ENCODE measurements around the gene CA11. TPM values are rescaled to one million over a fixed set of nuclear protein-coding genes. Genes with fewer than 3 reads are reported as not detected.

Gene CA11
- total and polyA plus RNA-seq, 2 of the 8 experiments (the other 6 are each of a cell fraction or from before 2014, with no cell fraction given): 51.7 to 71.4 TPM

DNA sequence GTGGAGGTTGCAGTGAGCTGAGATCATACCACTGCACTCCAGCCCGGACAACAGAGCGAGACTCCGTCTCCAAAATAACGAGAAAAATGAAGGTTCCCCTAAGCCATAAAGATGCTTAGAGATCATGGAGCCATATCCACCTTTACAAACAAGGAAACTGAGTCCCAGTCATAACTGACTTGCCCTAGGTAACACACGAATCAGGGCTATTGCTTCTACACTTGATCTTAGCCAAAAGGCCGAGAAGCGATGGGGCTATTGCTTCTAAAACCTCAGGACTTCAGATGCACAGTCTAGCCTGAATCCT, 12.0 kb downstream of the CA11 start (continued):
- TF ChIP-seq, protein P1, sequence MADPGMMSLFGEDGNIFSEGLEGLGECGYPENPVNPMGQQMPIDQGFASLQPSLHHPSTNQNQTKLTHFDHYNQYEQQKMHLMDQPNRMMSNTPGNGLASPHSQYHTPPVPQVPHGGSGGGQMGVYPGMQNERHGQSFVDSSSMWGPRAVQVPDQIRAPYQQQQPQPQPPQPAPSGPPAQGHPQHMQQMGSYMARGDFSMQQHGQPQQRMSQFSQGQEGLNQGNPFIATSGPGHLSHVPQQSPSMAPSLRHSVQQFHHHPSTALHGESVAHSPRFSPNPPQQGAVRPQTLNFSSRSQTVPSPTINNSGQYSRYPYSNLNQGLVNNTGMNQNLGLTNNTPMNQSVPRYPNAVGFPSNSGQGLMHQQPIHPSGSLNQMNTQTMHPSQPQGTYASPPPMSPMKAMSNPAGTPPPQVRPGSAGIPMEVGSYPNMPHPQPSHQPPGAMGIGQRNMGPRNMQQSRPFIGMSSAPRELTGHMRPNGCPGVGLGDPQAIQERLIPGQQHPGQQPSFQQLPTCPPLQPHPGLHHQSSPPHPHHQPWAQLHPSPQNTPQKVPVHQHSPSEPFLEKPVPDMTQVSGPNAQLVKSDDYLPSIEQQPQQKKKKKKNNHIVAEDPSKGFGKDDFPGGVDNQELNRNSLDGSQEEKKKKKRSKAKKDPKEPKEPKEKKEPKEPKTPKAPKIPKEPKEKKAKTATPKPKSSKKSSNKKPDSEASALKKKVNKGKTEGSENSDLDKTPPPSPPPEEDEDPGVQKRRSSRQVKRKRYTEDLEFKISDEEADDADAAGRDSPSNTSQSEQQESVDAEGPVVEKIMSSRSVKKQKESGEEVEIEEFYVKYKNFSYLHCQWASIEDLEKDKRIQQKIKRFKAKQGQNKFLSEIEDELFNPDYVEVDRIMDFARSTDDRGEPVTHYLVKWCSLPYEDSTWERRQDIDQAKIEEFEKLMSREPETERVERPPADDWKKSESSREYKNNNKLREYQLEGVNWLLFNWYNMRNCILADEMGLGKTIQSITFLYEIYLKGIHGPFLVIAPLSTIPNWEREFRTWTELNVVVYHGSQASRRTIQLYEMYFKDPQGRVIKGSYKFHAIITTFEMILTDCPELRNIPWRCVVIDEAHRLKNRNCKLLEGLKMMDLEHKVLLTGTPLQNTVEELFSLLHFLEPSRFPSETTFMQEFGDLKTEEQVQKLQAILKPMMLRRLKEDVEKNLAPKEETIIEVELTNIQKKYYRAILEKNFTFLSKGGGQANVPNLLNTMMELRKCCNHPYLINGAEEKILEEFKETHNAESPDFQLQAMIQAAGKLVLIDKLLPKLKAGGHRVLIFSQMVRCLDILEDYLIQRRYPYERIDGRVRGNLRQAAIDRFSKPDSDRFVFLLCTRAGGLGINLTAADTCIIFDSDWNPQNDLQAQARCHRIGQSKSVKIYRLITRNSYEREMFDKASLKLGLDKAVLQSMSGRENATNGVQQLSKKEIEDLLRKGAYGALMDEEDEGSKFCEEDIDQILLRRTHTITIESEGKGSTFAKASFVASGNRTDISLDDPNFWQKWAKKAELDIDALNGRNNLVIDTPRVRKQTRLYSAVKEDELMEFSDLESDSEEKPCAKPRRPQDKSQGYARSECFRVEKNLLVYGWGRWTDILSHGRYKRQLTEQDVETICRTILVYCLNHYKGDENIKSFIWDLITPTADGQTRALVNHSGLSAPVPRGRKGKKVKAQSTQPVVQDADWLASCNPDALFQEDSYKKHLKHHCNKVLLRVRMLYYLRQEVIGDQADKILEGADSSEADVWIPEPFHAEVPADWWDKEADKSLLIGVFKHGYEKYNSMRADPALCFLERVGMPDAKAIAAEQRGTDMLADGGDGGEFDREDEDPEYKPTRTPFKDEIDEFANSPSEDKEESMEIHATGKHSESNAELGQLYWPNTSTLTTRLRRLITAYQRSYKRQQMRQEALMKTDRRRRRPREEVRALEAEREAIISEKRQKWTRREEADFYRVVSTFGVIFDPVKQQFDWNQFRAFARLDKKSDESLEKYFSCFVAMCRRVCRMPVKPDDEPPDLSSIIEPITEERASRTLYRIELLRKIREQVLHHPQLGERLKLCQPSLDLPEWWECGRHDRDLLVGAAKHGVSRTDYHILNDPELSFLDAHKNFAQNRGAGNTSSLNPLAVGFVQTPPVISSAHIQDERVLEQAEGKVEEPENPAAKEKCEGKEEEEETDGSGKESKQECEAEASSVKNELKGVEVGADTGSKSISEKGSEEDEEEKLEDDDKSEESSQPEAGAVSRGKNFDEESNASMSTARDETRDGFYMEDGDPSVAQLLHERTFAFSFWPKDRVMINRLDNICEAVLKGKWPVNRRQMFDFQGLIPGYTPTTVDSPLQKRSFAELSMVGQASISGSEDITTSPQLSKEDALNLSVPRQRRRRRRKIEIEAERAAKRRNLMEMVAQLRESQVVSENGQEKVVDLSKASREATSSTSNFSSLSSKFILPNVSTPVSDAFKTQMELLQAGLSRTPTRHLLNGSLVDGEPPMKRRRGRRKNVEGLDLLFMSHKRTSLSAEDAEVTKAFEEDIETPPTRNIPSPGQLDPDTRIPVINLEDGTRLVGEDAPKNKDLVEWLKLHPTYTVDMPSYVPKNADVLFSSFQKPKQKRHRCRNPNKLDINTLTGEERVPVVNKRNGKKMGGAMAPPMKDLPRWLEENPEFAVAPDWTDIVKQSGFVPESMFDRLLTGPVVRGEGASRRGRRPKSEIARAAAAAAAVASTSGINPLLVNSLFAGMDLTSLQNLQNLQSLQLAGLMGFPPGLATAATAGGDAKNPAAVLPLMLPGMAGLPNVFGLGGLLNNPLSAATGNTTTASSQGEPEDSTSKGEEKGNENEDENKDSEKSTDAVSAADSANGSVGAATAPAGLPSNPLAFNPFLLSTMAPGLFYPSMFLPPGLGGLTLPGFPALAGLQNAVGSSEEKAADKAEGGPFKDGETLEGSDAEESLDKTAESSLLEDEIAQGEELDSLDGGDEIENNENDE (IDR thresholded peaks at IDR 0.05; ENCODE audit: insufficient replicate concordance, low read length): no peak
- no peak for TF ChIP-seq GABPA (IDR thresholded peaks at IDR 0.05; ENCODE audit: borderline replicate concordance, insufficient read depth, low read length)
- TF ChIP-seq ZNF274 (IDR thresholded peaks at IDR 0.05; ENCODE audit: borderline replicate concordance, extremely low read depth, low read length): no peak
- TF ChIP-seq CTBP2 (IDR thresholded peaks at IDR 0.05; ENCODE audit: borderline replicate concordance, insufficient read depth, insufficient read length, low read length): no peak
- TF ChIP-seq SAP30 (IDR thresholded peaks at IDR 0.05; ENCODE audit: insufficient read depth, insufficient replicate concordance, low read length): no peak
- TF ChIP-seq, protein P2, sequence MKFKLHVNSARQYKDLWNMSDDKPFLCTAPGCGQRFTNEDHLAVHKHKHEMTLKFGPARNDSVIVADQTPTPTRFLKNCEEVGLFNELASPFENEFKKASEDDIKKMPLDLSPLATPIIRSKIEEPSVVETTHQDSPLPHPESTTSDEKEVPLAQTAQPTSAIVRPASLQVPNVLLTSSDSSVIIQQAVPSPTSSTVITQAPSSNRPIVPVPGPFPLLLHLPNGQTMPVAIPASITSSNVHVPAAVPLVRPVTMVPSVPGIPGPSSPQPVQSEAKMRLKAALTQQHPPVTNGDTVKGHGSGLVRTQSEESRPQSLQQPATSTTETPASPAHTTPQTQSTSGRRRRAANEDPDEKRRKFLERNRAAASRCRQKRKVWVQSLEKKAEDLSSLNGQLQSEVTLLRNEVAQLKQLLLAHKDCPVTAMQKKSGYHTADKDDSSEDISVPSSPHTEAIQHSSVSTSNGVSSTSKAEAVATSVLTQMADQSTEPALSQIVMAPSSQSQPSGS (IDR thresholded peaks at IDR 0.05; ENCODE audit: low read length): no peak
- no peak for TF ChIP-seq TAF1 (IDR thresholded peaks at IDR 0.05; ENCODE audit: low read depth, low read length)
- no peak for TF ChIP-seq NANOG (IDR thresholded peaks at IDR 0.05; ENCODE audit: insufficient read depth, low read depth, low read length, poor library complexity, severe bottlenecking)
- TF ChIP-seq CHD2 (IDR thresholded peaks at IDR 0.05; ENCODE audit: low read length): no peak

Data from H1 (cell line).